Measurements from ENCODE around the gene PTPN14.
A peak's percentile ranks its signal among the peaks of the same experiment; 100 is the strongest.

Gene PTPN14

DNA sequence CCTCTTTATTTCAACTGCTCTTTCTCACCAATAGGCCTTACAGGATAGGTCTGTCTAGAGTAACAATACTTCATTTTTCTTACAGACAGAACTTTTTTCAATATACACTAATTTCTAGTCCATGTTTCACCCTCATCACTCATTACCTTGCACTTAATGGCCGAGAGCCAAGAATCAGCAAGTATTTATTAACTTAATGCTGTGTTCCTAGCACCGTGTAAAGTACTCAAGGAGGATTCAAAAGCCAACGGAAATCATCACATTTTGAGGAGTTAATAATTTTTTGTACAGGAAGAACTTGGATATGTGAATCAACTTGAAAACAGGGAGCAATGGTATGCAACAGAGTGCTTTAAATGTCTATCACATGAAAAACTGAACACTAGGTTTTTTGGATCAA lies 102.0 kb downstream of the PTPN14 start:
- no peak for FAIRE-seq

- no peak for FAIRE-seq
These were observed 102.9 kb downstream of the PTPN14 start for GRCh38 chr1:214448536-214448935.

- FAIRE-seq: no peak
These were observed 103.9 kb downstream of the PTPN14 start for GRCh38 chr1:214447557-214447871.

GRCh38 chr1:214446772-214447556 lies 104.4 kb downstream of the PTPN14 start:
- peak; percentile 99 for FAIRE-seq

- FAIRE-seq: no peak
These were observed 105.4 kb downstream of the PTPN14 start for GRCh38 chr1:214445831-214446614.

GRCh38 chr1:214445199-214445598 lies 106.2 kb downstream of the PTPN14 start:
- no peak for FAIRE-seq

GRCh38 chr1:214444182-214444939 lies 107.0 kb downstream of the PTPN14 start:
- no peak for FAIRE-seq

DNA sequence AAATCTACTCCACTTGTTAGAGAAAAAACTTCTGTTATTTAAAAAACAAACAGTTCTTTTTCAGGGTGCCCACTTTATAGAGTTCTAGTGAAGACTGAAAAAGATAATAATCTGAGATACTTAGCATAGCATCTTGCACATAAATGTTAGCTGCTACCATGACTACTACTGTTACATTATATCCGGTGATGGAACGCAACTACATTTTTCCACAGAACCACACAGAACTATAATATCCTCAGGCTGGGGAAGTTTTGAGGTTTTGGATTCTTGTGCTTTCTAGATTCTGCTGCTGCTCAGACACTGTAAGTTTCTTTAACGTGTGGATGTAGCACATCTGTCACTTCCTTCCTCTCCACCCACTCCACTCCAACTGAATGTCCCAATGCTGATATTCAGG lies 110.3 kb downstream of the PTPN14 start:
- FAIRE-seq: no peak

GRCh38 chr1:214440219-214440965 lies 111.0 kb downstream of the PTPN14 start:
- FAIRE-seq: peak; percentile 37

DNA sequence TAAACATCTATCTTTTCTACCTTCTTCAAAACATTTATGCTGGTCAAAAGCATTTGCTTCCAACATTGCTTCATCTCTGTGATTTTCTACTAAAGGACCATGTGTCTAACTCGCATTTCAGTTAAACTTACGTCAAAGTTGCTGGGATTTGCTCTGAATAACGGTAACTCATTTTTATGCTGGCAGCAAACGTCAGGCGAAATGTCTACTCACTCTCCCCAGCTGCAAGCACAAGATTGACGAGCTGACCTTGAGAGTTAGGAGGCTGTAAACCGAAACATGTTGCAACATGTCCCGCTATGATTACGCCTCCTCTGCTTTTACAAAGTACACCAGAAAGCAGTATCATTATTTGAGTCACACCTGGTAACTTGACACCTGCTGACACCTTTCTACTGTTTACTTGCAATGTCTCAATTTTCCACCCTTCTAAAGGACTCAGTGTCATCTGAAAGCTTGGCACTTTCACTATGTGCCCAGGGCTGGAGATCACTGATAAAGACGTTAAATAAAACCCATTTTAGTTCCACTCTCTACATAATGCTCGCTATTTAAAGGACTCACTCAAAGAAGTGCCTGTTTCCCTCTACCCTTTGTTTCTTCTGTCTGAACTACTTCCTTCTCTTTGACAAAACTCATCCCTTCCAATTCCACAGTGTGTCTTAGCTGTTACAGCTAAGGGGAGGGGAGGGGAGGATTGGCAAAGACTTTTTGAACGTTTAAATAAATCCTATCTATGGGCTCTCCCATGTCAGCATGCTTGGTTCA lies 111.9 kb downstream of the PTPN14 start:
- FAIRE-seq: peak; percentile 51

- no peak for FAIRE-seq
These were observed 112.9 kb downstream of the PTPN14 start for GRCh38 chr1:214438530-214438929.

GRCh38 chr1:214438075-214438474 lies 113.3 kb downstream of the PTPN14 start:
- FAIRE-seq: no peak

GRCh38 chr1:214435867-214436266 lies 115.5 kb downstream of the PTPN14 start:
- FAIRE-seq: no peak

DNA sequence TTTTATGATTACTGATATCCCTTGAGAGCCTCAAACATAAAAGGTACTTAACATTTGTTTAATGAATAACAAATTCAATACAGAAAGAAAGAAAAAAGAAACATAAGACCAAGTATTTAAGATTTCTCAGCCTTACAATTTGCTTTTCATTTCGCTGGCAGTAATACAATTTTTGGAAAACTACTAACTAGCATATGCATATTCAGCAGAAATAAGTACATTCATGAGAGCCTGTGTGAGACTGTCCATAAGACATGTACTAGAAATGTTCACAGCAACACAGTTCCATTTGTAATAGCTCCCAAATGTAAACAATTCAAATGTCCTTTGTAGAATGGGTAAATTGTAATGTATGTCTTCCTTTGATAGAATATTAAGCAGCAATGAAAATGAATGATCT lies 119.2 kb downstream of the PTPN14 start:
- FAIRE-seq: no peak

GRCh38 chr1:214429951-214430770 lies 121.2 kb downstream of the PTPN14 start:
- no peak for FAIRE-seq

DNA sequence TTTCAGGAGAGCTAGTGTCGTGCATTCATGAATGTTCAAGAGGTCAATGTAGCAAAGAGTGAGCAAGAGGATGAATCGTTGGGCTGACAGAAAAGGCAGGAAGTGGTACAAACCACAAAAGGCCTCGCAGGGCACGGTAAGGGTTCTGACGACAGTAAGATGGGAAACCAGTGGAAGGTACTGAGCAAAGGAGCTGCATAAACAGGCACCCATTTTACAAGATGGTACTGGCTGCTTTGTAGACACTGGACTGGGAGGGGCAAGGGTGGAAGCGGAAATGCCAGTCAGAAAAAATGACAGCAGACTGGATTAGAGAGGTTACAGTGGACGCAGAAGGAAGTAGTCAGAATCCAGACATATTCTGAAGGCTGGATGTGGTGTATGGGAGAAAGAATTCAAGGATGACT lies 123.5 kb downstream of the PTPN14 start:
- FAIRE-seq: no peak

- FAIRE-seq: no peak
These were observed 125.0 kb downstream of the PTPN14 start for GRCh38 chr1:214426426-214426812.

DNA sequence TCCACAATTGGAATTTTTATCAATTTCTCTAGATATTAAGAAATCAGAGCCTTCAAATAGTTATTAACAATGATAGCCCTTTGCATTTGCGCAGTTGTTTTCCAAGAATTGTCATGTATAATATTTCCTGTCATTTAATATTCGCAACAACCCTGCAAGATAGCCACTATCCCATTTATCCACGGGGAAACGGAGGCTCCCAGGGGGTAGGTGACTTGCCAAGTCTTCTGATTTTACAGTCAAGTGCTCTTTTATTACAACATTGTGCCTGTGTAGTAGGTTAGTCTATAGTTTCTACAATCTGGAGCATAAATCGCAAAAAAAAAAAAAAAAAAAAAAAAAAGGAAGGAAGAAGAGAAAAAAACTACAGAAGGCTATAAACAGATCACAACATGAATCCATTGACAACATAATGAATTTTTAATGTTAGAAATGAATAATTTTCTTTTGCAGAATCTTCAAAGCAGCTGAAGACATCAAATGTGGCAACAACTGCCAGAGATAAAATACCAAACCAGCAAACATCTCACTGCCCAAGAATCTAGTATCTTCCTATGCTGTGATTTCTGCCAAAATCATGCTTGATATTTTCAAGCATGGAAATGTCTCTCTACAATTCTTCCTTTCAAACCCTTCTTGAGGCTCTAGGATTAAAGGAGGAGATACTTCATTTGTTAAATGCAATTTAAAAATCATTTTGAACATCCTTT lies 125.5 kb downstream of the PTPN14 start:
- no peak for FAIRE-seq

GRCh38 chr1:214425101-214425500 lies 126.3 kb downstream of the PTPN14 start:
- no peak for FAIRE-seq

GRCh38 chr1:214423045-214423444 lies 128.4 kb downstream of the PTPN14 start:
- FAIRE-seq: no peak

Measured in G401.6 (cell line).